AG20443 (cell line): ENCODE data around the gene RGS7BP.

Experiments
- DNase-seq: peaks from one replicate; pipeline ENCODE4 v3.0.0; 2012; ENCODE audit warnings: low spot score, mixed read lengths

The RGS7BP gene

GRCh38 chr5:64505769-64506566, at the start of gene RGS7BP:
TSS of gene RGS7BP (plus strand) at chr5:64506015. CDS start at chr5:64506625, 610 bp downstream.
- peak; percentile 60 for DNase-seq

GRCh38 chr5:64457846-64458245, 48.0 kb upstream of the RGS7BP start:
- DNase-seq: no peak

GRCh38 chr5:64458948-64459347, 46.9 kb upstream of the RGS7BP start:
- no peak for DNase-seq

- DNase-seq: no peak
These were observed 43.4 kb upstream of the RGS7BP start for GRCh38 chr5:64462391-64462790.

- DNase-seq: no peak
These were observed 19.7 kb upstream of the RGS7BP start for GRCh38 chr5:64486163-64486562.

- DNase-seq: no peak
These were observed 18.5 kb upstream of the RGS7BP start for GRCh38 chr5:64487283-64487682.

- DNase-seq: no peak
These were observed 16.0 kb upstream of the RGS7BP start for GRCh38 chr5:64489857-64490256.

- DNase-seq: peak; percentile 42
These were observed 8.4 kb upstream of the RGS7BP start for GRCh38 chr5:64497386-64497785.

- DNase-seq: no peak
These were observed 3.6 kb upstream of the RGS7BP start for GRCh38 chr5:64502196-64502595.

GRCh38 chr5:64506567-64507263, 900 bp downstream of the RGS7BP start:
- DNase-seq: no peak

GRCh38 chr5:64507264-64507605, 1.4 kb downstream of the RGS7BP start:
- no peak for DNase-seq

- no peak for DNase-seq
These were observed 4.0 kb downstream of the RGS7BP start for GRCh38 chr5:64509828-64510227.

GRCh38 chr5:64513492-64513891, 7.7 kb downstream of the RGS7BP start:
- DNase-seq: no peak

GRCh38 chr5:64514612-64515011, 8.8 kb downstream of the RGS7BP start:
- no peak for DNase-seq

- no peak for DNase-seq
These were observed 10.4 kb downstream of the RGS7BP start for GRCh38 chr5:64516216-64516615.

- DNase-seq: no peak
These were observed 13.0 kb downstream of the RGS7BP start for GRCh38 chr5:64518793-64519192.

- DNase-seq: no peak
These were observed 13.4 kb downstream of the RGS7BP start for GRCh38 chr5:64519263-64519662.

- DNase-seq: no peak
These were observed 21.1 kb downstream of the RGS7BP start for GRCh38 chr5:64526734-64527439.

GRCh38 chr5:64530076-64530475, 24.3 kb downstream of the RGS7BP start:
- no peak for DNase-seq

- DNase-seq: no peak
These were observed 26.4 kb downstream of the RGS7BP start for GRCh38 chr5:64532212-64532611.

- DNase-seq: peak; percentile 9
These were observed 26.8 kb downstream of the RGS7BP start for GRCh38 chr5:64532657-64533056.

GRCh38 chr5:64534033-64534432, 28.2 kb downstream of the RGS7BP start:
- no peak for DNase-seq

- no peak for DNase-seq
These were observed 52.1 kb downstream of the RGS7BP start for GRCh38 chr5:64557911-64558310.
